ENCODE results near the gene KCNH3. TPM values are rescaled to one million over a fixed set of nuclear protein-coding genes. Genes with fewer than 3 reads are reported as not detected.

The KCNH3 gene
- total and polyA plus RNA-seq, 2 of the 13 experiments (the other 11 are each of a cell fraction or from before 2014, with no cell fraction given), result 0.01 to 0.07 TPM

DNA sequence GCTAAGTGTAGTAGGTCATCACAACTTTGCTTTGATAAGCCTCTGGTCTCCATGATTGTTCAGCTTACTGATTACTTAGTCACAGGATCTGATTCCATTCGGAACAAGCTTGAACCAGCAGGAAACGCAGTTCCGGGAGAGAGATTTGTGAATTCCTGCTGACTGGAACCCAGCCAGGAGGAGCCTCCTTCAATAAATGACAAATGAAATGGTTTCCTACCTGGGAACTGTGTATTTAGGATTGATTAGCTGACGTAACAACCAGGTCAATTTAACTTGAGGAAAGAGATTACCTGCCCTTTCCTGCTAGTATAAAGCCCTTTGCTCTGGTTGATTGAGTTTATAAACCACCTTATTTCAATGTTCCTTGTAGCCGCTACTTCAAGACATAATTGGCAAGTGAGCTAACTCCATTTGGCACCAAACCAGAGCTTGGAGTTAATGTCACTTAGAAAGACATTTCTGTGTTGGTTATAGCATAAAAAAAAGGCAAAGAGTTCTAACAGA is 35.1 kb upstream of the KCNH3 start (continued):
- TF ChIP-seq STAG1 (CRISPR knock-in tag; IDR thresholded peaks at IDR 0.05) (no peak), ISL2 (CRISPR knock-in tag; IDR thresholded peaks at IDR 0.05) (no peak), PITX1 (CRISPR knock-in tag; IDR thresholded peaks at IDR 0.05) (no peak)

DNA sequence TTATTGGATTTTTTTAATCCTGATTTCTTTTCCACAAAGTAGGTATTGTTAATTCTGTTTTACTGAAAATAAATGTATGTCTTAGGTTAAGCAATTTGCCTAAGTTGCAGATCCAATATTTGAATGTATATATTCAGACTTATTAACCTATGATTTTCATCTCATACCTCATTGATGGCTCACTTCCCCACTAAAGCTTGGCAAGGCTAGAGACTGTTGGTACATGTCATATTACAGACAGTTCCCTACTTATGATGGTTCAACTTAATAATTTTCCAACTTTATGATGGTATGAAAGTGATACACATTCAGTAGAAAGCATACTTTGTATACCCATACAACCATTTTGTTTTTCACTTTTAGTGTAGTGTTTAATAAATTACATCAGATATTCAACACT is 33.2 kb upstream of the KCNH3 start:
- H4K20me1 ChIP-seq (ENCODE audit: insufficient read depth, low read length), result no peaks in the 10 kb centered on the region
- intact Hi-C loops (cut with micrococcal nuclease; ENCODE audit: unreplicated experiment), result no loop called here
- TF ChIP-seq ZNF3 (CRISPR knock-in tag; IDR thresholded peaks at IDR 0.05) (no peak), MED8 (CRISPR knock-in tag; IDR thresholded peaks at IDR 0.05; ENCODE audit: insufficient replicate concordance) (no peak), TFDP2 (CRISPR knock-in tag; IDR thresholded peaks at IDR 0.05) (no peak), NFIC (IDR thresholded peaks at IDR 0.05; ENCODE audit: low read length) (no peak), AKAP8 (CRISPR knock-in tag; IDR thresholded peaks at IDR 0.05) (no peak), KMT2B (CRISPR knock-in tag; IDR thresholded peaks at IDR 0.05) (no peak), ZNF672 (CRISPR knock-in tag; IDR thresholded peaks at IDR 0.05) (no peak), RFXAP (CRISPR knock-in tag; IDR thresholded peaks at IDR 0.05; ENCODE audit: borderline replicate concordance) (no peak), ZSCAN9 (CRISPR knock-in tag; IDR thresholded peaks at IDR 0.05; ENCODE audit: borderline replicate concordance) (no peak), ZNF546 (CRISPR knock-in tag; conservative IDR thresholded peaks at IDR 0.05) (no peak)
- TF ChIP-seq, protein P1, sequence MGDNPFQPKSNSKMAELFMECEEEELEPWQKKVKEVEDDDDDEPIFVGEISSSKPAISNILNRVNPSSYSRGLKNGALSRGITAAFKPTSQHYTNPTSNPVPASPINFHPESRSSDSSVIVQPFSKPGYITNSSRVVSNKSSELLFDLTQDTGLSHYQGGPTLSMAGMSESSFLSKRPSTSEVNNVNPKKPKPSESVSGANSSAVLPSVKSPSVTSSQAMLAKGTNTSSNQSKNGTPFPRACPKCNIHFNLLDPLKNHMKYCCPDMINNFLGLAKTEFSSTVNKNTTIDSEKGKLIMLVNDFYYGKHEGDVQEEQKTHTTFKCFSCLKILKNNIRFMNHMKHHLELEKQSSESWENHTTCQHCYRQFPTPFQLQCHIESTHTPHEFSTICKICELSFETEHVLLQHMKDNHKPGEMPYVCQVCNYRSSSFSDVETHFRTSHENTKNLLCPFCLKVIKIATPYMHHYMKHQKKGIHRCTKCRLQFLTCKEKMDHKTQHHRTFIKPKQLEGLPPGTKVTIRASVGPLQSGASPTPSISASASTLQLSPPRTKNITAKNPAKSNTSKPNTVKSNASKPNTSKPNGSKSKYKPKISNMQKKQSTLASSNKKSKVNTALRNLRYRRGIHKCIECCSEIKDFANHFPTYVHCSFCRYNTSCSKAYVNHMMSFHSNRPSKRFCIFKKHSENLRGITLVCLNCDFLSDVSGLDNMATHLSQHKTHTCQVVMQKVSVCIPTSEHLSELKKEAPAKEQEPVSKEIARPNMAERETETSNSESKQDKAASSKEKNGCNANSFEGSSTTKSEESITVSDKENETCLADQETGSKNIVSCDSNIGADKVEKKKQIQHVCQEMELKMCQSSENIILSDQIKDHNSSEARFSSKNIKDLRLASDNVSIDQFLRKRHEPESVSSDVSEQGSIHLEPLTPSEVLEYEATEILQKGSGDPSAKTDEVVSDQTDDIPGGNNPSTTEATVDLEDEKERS (CRISPR knock-in tag; IDR thresholded peaks at IDR 0.05), result no peak
- TF ChIP-seq, protein P2, sequence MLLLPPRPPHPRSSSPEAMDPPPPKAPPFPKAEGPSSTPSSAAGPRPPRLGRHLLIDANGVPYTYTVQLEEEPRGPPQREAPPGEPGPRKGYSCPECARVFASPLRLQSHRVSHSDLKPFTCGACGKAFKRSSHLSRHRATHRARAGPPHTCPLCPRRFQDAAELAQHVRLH (CRISPR knock-in tag; IDR thresholded peaks at IDR 0.05; ENCODE audit: borderline replicate concordance, low read depth), result no peak
- TF ChIP-seq, protein P3, sequence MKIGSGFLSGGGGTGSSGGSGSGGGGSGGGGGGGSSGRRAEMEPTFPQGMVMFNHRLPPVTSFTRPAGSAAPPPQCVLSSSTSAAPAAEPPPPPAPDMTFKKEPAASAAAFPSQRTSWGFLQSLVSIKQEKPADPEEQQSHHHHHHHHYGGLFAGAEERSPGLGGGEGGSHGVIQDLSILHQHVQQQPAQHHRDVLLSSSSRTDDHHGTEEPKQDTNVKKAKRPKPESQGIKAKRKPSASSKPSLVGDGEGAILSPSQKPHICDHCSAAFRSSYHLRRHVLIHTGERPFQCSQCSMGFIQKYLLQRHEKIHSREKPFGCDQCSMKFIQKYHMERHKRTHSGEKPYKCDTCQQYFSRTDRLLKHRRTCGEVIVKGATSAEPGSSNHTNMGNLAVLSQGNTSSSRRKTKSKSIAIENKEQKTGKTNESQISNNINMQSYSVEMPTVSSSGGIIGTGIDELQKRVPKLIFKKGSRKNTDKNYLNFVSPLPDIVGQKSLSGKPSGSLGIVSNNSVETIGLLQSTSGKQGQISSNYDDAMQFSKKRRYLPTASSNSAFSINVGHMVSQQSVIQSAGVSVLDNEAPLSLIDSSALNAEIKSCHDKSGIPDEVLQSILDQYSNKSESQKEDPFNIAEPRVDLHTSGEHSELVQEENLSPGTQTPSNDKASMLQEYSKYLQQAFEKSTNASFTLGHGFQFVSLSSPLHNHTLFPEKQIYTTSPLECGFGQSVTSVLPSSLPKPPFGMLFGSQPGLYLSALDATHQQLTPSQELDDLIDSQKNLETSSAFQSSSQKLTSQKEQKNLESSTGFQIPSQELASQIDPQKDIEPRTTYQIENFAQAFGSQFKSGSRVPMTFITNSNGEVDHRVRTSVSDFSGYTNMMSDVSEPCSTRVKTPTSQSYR (CRISPR knock-in tag; IDR thresholded peaks at IDR 0.05; ENCODE audit: borderline replicate concordance), result no peak
- in situ Hi-C loops (cut with HindIII; ENCODE audit: extremely low pct_ligation_motif_present, low pct_unique_long_range_greater_than_20kb), result no loop called here
- no peak overlapping the region for H3K27ac ChIP-seq (ENCODE audit: extremely low read length, insufficient read depth, low read length)
- H3K4me3 ChIP-seq (replicated peaks in 1 of 3; ENCODE audit: insufficient read depth in 1 of 3, low read depth in 2 of 3, low read length in 3 of 3), result no peak overlapping the region
- no peak overlapping the region for H2AFZ ChIP-seq (ENCODE audit: low read length)
- BruUV-seq (replicated peaks), result no TSS peak
- FAIRE-seq, result no peak
- peaks cover 12% of the 10 kb centered on the region for H3K4me1 ChIP-seq (ENCODE audit: insufficient read depth, low read length)
- H3K79me2 ChIP-seq (ENCODE audit: insufficient read depth, low read length), result no peaks in the 10 kb centered on the region
- ChIA-PET CTCF (ENCODE audit: low intra/inter-chr PET ratio, low total read pairs) (no interaction called here), POLR2A (no interaction called here)
- DNase-seq (ENCODE audit: low spot score), result no peak
- peaks cover 2 to 21% of the 10 kb centered on the region in 2 experiments for H3K36me3 ChIP-seq (replicated peaks in 1 of 2; ENCODE audit: control insufficient read depth in 1 of 2, insufficient read depth in 2 of 2, low read length in 2 of 2)
- H3K4me2 ChIP-seq (ENCODE audit: low read depth, low read length), result no peak overlapping the region
- H3K9ac ChIP-seq (ENCODE audit: insufficient read depth, low read depth, low read length), result no peak overlapping the region
- ATAC-seq, result no peak
- H3K9me3 ChIP-seq (ENCODE audit: low read length), result no peaks in the 10 kb centered on the region
- no peaks in the 10 kb centered on the region for H3K27me3 ChIP-seq (ENCODE audit: control insufficient read depth in 1 of 2, insufficient read depth in 2 of 2, low read length in 2 of 2)

Data from HepG2 (cell line).